ENCODE measurements around the gene ANKRD34C.

Gene ANKRD34C

GRCh38 chr15:79282371-79283251, at the start of gene ANKRD34C:
ANKRD34C (plus strand) TSS chr15:79282722; CDS start chr15:79293285, 10,563 bp downstream.
- H3K4me3 ChIP-seq (replicated peaks; ENCODE audit: low read depth, low read length): no peak within 1 kb of the TSS
- DNase-seq (ENCODE audit: extremely low read depth, low read depth): no peak
- TF ChIP-seq CTCF (IDR thresholded peaks at IDR 0.05; ENCODE audit: low read depth, low read length, missing control alignments): no peak

DNA sequence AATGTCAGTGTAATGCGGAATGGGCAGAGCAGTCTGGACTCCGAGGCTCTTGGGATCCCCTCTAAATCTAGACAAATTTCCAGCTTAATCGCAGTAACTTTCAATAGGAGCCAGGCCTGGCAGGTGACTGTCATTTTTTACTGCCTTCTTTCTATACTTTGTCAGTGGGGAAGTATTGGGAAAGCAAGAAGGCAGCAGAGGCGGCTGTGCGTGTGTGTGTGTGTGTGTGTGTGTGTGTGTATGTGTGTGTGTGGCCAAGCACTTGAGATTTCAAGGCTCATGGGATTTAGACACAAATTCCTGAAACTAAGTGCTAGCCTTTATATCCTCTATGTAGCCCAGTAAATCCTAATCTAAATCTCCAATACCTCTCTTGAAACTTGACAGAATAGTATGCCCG, 49.3 kb upstream of the ANKRD34C start:
- TF ChIP-seq CTCF (IDR thresholded peaks at IDR 0.05; ENCODE audit: low read depth, low read length, missing control alignments): no peak
- no peak overlapping the region for H3K4me3 ChIP-seq (replicated peaks; ENCODE audit: low read depth, low read length)
- DNase-seq (ENCODE audit: extremely low read depth, low read depth): no peak

DNA sequence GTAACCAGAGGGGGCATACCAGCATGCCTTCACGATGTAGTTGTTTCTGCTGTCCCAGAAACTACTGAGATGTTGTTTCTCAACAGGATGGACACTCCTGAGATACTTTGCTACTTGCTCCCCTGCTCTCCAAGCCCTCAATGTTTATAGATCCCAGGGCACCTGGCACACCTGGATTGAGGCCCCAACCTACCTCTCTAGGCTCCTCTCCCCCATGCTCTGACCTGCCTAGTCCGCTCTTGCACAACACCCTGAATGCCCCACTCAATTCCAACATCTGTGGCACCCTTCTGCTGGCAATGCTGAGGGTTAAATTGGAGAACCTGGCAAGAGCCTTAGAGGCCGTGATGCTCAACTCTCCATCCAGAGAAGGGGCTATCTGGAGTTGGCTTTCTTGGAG, 42.5 kb upstream of the ANKRD34C start:
- H3K4me3 ChIP-seq (replicated peaks; ENCODE audit: low read depth, low read length): no peak overlapping the region
- no peak for DNase-seq (ENCODE audit: extremely low read depth, low read depth)
- no peak for TF ChIP-seq CTCF (IDR thresholded peaks at IDR 0.05; ENCODE audit: low read depth, low read length, missing control alignments)

DNA sequence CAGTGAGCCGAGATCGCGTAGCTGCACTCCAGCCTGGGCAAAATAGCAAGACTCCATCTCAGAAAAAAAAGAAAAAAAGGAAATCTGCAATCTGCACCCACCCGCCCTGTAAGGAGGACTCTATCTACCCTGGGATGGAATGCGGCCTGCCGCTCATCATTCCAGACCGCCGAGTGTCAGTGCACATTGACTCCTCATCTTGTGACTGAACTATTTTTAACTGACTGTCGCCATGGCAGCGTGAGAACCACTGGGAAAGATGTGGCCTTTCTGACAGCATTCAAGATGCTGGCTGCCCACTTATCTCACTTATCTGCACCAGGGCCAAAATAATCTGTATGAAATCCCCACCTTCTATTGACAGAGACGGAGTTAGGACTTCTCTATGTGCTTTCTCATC, 38.8 kb upstream of the ANKRD34C start:
- TF ChIP-seq CTCF (IDR thresholded peaks at IDR 0.05; ENCODE audit: low read depth, low read length, missing control alignments): no peak

DNA sequence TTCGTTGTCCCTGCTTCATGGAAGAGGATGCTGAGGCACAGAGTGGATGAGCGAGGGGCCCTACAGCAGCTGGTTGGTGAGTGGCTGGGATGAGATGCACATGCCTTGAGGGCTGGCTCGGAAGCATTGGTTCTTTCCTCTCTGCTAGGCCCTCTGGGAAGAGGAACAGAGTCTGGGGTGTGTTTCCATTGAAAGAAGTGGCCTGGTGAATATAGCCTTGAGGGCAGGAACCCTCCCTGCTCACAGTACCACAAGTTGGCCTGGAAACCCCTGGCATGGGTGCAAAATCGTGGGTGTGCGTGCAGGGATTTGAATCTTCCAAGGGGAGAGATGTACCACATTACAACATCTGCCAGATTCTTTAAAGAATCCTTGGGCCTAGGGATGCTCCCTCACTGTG, 37.6 kb upstream of the ANKRD34C start:
- no peak overlapping the region for H3K4me3 ChIP-seq (replicated peaks; ENCODE audit: low read depth, low read length)
- no peak for TF ChIP-seq CTCF (IDR thresholded peaks at IDR 0.05; ENCODE audit: low read depth, low read length, missing control alignments)
- DNase-seq (ENCODE audit: extremely low read depth, low read depth): no peak

More for the DNA sequence above, 38.8 kb upstream of the ANKRD34C start:
- no peak overlapping the region for H3K4me3 ChIP-seq (replicated peaks; ENCODE audit: low read depth, low read length)
- no peak for DNase-seq (ENCODE audit: extremely low read depth, low read depth)

GRCh38 chr15:79248183-79248582, 34.3 kb upstream of the ANKRD34C start:
- no peak overlapping the region for H3K4me3 ChIP-seq (replicated peaks; ENCODE audit: low read depth, low read length)
- TF ChIP-seq CTCF (IDR thresholded peaks at IDR 0.05; ENCODE audit: low read depth, low read length, missing control alignments): no peak
- no peak for DNase-seq (ENCODE audit: extremely low read depth, low read depth)

Measured in HFF-Myc (cell line).